ENCODE data around the gene PUS1. TPM values are rescaled to one million over a fixed set of nuclear protein-coding genes. Genes with fewer than 3 reads are reported as not detected.

PUS1 gene
- total RNA-seq, 1 experiment from 2014 or later, result 77.3 TPM

DNA sequence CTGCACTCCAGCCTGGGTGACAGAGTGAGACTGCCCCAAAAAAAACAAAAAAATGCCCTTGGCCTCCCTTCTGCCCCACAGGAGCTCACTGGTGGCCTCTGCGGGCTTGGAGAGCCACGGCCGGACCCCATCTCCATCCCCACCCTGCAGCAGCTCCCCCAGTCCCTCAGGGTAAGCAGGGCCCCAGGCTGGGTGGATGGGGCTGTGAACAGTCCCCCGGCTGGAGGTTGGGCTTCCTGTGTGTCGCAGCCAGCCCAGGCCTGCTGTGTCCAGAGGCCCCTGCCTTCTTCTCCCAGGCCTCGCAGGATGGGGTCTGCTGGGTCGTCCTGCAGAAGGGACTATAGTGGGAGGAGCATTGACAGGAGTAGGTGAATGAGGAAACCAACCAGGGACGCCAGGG is 15.4 kb upstream of the PUS1 start:
- TF ChIP-seq, protein P1, sequence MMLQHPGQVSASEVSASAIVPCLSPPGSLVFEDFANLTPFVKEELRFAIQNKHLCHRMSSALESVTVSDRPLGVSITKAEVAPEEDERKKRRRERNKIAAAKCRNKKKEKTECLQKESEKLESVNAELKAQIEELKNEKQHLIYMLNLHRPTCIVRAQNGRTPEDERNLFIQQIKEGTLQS (IDR thresholded peaks at IDR 0.05), result no peak
- TF ChIP-seq, protein P2, sequence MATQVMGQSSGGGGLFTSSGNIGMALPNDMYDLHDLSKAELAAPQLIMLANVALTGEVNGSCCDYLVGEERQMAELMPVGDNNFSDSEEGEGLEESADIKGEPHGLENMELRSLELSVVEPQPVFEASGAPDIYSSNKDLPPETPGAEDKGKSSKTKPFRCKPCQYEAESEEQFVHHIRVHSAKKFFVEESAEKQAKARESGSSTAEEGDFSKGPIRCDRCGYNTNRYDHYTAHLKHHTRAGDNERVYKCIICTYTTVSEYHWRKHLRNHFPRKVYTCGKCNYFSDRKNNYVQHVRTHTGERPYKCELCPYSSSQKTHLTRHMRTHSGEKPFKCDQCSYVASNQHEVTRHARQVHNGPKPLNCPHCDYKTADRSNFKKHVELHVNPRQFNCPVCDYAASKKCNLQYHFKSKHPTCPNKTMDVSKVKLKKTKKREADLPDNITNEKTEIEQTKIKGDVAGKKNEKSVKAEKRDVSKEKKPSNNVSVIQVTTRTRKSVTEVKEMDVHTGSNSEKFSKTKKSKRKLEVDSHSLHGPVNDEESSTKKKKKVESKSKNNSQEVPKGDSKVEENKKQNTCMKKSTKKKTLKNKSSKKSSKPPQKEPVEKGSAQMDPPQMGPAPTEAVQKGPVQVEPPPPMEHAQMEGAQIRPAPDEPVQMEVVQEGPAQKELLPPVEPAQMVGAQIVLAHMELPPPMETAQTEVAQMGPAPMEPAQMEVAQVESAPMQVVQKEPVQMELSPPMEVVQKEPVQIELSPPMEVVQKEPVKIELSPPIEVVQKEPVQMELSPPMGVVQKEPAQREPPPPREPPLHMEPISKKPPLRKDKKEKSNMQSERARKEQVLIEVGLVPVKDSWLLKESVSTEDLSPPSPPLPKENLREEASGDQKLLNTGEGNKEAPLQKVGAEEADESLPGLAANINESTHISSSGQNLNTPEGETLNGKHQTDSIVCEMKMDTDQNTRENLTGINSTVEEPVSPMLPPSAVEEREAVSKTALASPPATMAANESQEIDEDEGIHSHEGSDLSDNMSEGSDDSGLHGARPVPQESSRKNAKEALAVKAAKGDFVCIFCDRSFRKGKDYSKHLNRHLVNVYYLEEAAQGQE (IDR thresholded peaks at IDR 0.05; ENCODE audit: low read depth), result no peak
- DNase-seq (ENCODE audit: low read depth, low spot score) (no peak), ATAC-seq (no peak)
- Histone ChIP-seq H3K27me3 (ENCODE audit: insufficient read depth, low read length) (no peaks in the 10 kb centered on the region), H3K36me3 (ENCODE audit: control insufficient read depth in 1 of 2, insufficient read depth in 2 of 2, low read length in 2 of 2) (peaks cover 0 to 10% of the 10 kb centered on the region in 2 experiments; a peak in 2 of 4 replicates), H3K9ac (ENCODE audit: low read length) (no peak overlapping the region), H3K4me3 (replicated peaks in 1 of 2; ENCODE audit: low read depth in 1 of 2, low read length in 2 of 2) (no peak overlapping the region), H3K9me3 (ENCODE audit: control insufficient read depth in 1 of 2, insufficient read depth in 1 of 2, low read depth in 1 of 2, low read length in 2 of 2) (no peaks in the 10 kb centered on the region), H2AFZ (ENCODE audit: low read depth, low read length, poor library complexity, severe bottlenecking) (no peak overlapping the region), H3K9me2 (ENCODE audit: insufficient read depth) (no peaks in the 10 kb centered on the region), H3K27ac (ENCODE audit: low read depth, low read length) (no peak overlapping the region), H3K4me2 (ENCODE audit: low read length) (no peak overlapping the region), H4K20me1 (ENCODE audit: insufficient read depth) (no peaks in the 10 kb centered on the region), H3K4me1 (ENCODE audit: control insufficient read depth in 1 of 2, insufficient read depth in 2 of 2, low read length in 2 of 2) (peaks cover 12 to 14% of the 10 kb centered on the region in 2 experiments), H3K79me2 (ENCODE audit: insufficient read depth, low read length) (no peaks in the 10 kb centered on the region)
- intact Hi-C loops (cut with micrococcal nuclease), result no loop called here
- RAD21 ChIA-PET (ENCODE audit: low non-redundant PET in 1 of 2, low total read pairs in 2 of 2, uncharacterized antibody in 2 of 2, unreplicated experiment in 2 of 2), result no interaction called here
- POLR2A ChIA-PET, result no interaction called here
- BruUV-seq (replicated peaks), result no TSS peak
- CTCF ChIA-PET, result no interaction called here

DNA sequence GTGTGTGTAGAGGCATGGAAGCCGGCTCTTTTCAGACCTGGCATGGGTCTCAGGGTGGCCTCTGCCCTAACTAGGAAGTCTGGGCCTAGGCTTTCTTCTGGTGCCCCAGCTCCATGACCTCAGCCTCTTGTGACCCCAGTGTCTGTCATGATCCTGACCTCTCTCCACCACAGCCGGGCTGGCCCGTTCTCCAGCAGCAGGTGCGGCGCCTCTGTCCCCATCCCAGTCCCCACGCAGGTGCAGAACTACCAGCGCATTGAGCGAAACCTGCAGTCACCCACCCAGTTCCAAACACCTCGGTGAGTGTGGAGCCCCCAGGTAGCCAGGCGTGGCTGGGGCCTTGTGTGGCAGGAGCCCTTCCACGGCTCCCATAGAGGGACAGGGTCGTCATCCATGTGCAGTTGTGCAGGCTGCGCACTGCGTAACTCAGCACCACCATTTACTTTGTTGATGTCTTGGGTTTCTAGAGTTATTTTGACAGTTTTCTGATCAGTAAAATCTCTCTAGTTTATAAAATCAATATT is 14.8 kb upstream of the PUS1 start:
- Histone ChIP-seq H3K36me3 (ENCODE audit: control insufficient read depth in 1 of 2, insufficient read depth in 2 of 2, low read length in 2 of 2) (peaks cover 0 to 10% of the 10 kb centered on the region in 2 experiments; a peak in 2 of 4 replicates), H3K79me2 (ENCODE audit: insufficient read depth, low read length) (no peaks in the 10 kb centered on the region), H3K9ac (ENCODE audit: low read length) (no peak overlapping the region), H3K9me2 (ENCODE audit: insufficient read depth) (no peaks in the 10 kb centered on the region), H3K4me3 (replicated peaks in 1 of 2; ENCODE audit: low read depth in 1 of 2, low read length in 2 of 2) (no peak overlapping the region), H4K20me1 (ENCODE audit: insufficient read depth) (no peaks in the 10 kb centered on the region), H3K27ac (ENCODE audit: low read depth, low read length) (no peak overlapping the region), H2AFZ (ENCODE audit: low read depth, low read length, poor library complexity, severe bottlenecking) (no peak overlapping the region), H3K9me3 (ENCODE audit: control insufficient read depth in 1 of 2, insufficient read depth in 1 of 2, low read depth in 1 of 2, low read length in 2 of 2) (no peaks in the 10 kb centered on the region), H3K4me1 (ENCODE audit: control insufficient read depth in 1 of 2, insufficient read depth in 2 of 2, low read length in 2 of 2) (peaks cover 12 to 14% of the 10 kb centered on the region in 2 experiments), H3K27me3 (ENCODE audit: insufficient read depth, low read length) (no peaks in the 10 kb centered on the region), H3K4me2 (ENCODE audit: low read length) (no peak overlapping the region)
- TF ChIP-seq, protein P1 (IDR thresholded peaks at IDR 0.05), result no peak
- TF ChIP-seq, protein P3, sequence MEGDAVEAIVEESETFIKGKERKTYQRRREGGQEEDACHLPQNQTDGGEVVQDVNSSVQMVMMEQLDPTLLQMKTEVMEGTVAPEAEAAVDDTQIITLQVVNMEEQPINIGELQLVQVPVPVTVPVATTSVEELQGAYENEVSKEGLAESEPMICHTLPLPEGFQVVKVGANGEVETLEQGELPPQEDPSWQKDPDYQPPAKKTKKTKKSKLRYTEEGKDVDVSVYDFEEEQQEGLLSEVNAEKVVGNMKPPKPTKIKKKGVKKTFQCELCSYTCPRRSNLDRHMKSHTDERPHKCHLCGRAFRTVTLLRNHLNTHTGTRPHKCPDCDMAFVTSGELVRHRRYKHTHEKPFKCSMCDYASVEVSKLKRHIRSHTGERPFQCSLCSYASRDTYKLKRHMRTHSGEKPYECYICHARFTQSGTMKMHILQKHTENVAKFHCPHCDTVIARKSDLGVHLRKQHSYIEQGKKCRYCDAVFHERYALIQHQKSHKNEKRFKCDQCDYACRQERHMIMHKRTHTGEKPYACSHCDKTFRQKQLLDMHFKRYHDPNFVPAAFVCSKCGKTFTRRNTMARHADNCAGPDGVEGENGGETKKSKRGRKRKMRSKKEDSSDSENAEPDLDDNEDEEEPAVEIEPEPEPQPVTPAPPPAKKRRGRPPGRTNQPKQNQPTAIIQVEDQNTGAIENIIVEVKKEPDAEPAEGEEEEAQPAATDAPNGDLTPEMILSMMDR (IDR thresholded peaks at IDR 0.05 in 2 of 3, conservative IDR thresholded peaks at IDR 0.05 in 1 of 3; ENCODE audit: borderline replicate concordance in 1 of 3, insufficient read depth in 1 of 3, low read depth in 2 of 3, low read length in 2 of 3), result no peak
- TF ChIP-seq EZH2 (IDR thresholded peaks at IDR 0.05) (no peak), EGR1 (IDR thresholded peaks at IDR 0.05; ENCODE audit: low read depth) (no peak), ZNF274 (IDR thresholded peaks at IDR 0.05; ENCODE audit: low read depth, low read length) (no peak), EZH2phosphoT487 (IDR thresholded peaks at IDR 0.05; ENCODE audit: borderline replicate concordance) (no peak), CBX3 (IDR thresholded peaks at IDR 0.05; ENCODE audit: low read depth) (no peak)
- TF ChIP-seq, protein P4, sequence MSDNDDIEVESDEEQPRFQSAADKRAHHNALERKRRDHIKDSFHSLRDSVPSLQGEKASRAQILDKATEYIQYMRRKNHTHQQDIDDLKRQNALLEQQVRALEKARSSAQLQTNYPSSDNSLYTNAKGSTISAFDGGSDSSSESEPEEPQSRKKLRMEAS (IDR thresholded peaks at IDR 0.05), result no peak
- BruUV-seq (replicated peaks), result no TSS peak
- POLR2A ChIA-PET, result no interaction called here
- ATAC-seq (no peak), DNase-seq (ENCODE audit: low read depth, low spot score) (no peak)
- RAD21 ChIA-PET (ENCODE audit: low non-redundant PET in 1 of 2, low total read pairs in 2 of 2, uncharacterized antibody in 2 of 2, unreplicated experiment in 2 of 2), result no interaction called here
- CTCF ChIA-PET, result no interaction called here
- intact Hi-C loops (cut with micrococcal nuclease), result no loop called here

Data from HCT116 (cell line).